Neural progenitor cell (in vitro differentiated cells): Measurements from ENCODE around the gene PRX. TPM values are rescaled to one million over a fixed set of nuclear protein-coding genes. Genes with fewer than 3 reads are reported as not detected.

Experiments used
- DNase-seq: peaks from one replicate; pipeline ENCODE4 v3.0.0-alpha.2; 2016; ENCODE audit warnings: low spot score
- H2AFZ ChIP-seq: fragments of 200-600 bp; sonication (generic); replicated peaks from 2 replicates; pipeline ENCODE4 v1.6.1; 2016; ENCODE audit warnings: antibody characterized with exemption
- H3F3A ChIP-seq: fragments of 200-600 bp; sonication (generic); 2 replicates; pipeline ENCODE4 v1.6.1; 2016; ENCODE audit warnings: antibody characterized with exemption, low read depth
- H3K27ac ChIP-seq: fragments of 200-600 bp; sonication (generic); 2 replicates; pipeline ENCODE4 v1.5.1; 2016; ENCODE audit warnings: mild to moderate bottlenecking
- H3K27me3 ChIP-seq: fragments of 200-600 bp; sonication (generic); 2 replicates; pipeline ENCODE4 v1.6.1; 2016; ENCODE audit warnings: mild to moderate bottlenecking, moderate library complexity
- H3K36me3 ChIP-seq: fragments of 200-600 bp; sonication (generic); 2 replicates; pipeline ENCODE4 v1.5.1; 2016
- H3K4me1 ChIP-seq: fragments of 200-600 bp; sonication (generic); 2 replicates; pipeline ENCODE4 v1.6.1; 2016; ENCODE audit warnings: mixed run types
- H3K4me2 ChIP-seq: fragments of 200-600 bp; sonication (generic); 2 replicates; pipeline ENCODE4 v1.6.1; 2016
- H3K4me3 ChIP-seq: fragments of 200-600 bp; sonication (generic); 2 replicates; pipeline ENCODE4 v1.5.1; 2016
- H3K79me2 ChIP-seq: fragments of 200-600 bp; sonication (generic); 2 replicates; pipeline ENCODE4 v1.6.1; 2016; ENCODE audit warnings: low read depth
- H3K9ac ChIP-seq: fragments of 200-600 bp; sonication (generic); 2 replicates; pipeline ENCODE4 v1.6.1; 2016
- H3K9me3 ChIP-seq: fragments of 200-600 bp; sonication (generic); 2 replicates; pipeline ENCODE4 v1.5.1; 2016; ENCODE audit warnings: low read depth
- H4K20me1 ChIP-seq: fragments of 200-600 bp; sonication (generic); 2 replicates; pipeline ENCODE4 v1.6.1; 2016; ENCODE audit warnings: low read depth
- H3K27ac Mint-ChIP-seq: 3 replicates; pipeline ENCODE4 v1.8.0; 2021; ENCODE audit warnings: mixed read lengths
- H3K27me3 Mint-ChIP-seq: 2 replicates; pipeline ENCODE4 v1.8.0; 2022; ENCODE audit warnings: low read depth, mild to moderate bottlenecking, inconsistent platforms, moderate library complexity, mixed read lengths; ENCODE audit not compliant: insufficient read depth
- H3K36me3 Mint-ChIP-seq: 3 replicates; pipeline ENCODE4 v1.8.0; 2021; ENCODE audit warnings: mixed read lengths
- H3K4me1 Mint-ChIP-seq: 3 replicates; pipeline ENCODE4 v1.8.0; 2021; ENCODE audit warnings: mixed read lengths
- H3K4me3 Mint-ChIP-seq: 3 replicates; pipeline ENCODE4 v1.8.0; 2021; ENCODE audit warnings: mild to moderate bottlenecking, moderate library complexity, mixed read lengths
- H3K9me3 Mint-ChIP-seq: 3 replicates; pipeline ENCODE4 v1.8.0; 2020; ENCODE audit warnings: mixed read lengths
- CTCF ChIP-seq: fragments of 200-600 bp; sonication (generic); IDR thresholded peaks from 2 replicates; pipeline ENCODE4 v1.5.1; 2017; ENCODE audit warnings: antibody characterized with exemption, mild to moderate bottlenecking
- EZH2 ChIP-seq: fragments of 200-600 bp; sonication (generic); IDR thresholded peaks from 2 replicates; pipeline ENCODE4 v1.6.1; 2017; ENCODE audit warnings: antibody characterized with exemption, mild to moderate bottlenecking, moderate library complexity
- EZH2phosphoT487 ChIP-seq: fragments of 200-600 bp; sonication (generic); IDR thresholded peaks from 2 replicates; pipeline ENCODE4 v1.6.1; 2017; ENCODE audit warnings: antibody characterized with exemption
- total RNA-seq: library from RNA; depleted of rRNA; stranded (reverse); fragments of >200 nt; gene quantifications from 2 replicates; pipeline ENCODE4 v1.2.3, GENCODE V29; 2015; ENCODE audit warnings: low replicate concordance

PRX gene
- total RNA-seq, 1 donor from 2014 or later, result 1.4 TPM

GRCh38 chr19:40388481-40388880, 24.7 kb downstream of the PRX start:
- H3F3A ChIP-seq, result no peaks in the 10 kb centered on the region
- no peak for DNase-seq
- no peaks in the 10 kb centered on the region for H3K36me3 Mint-ChIP-seq
- no peak overlapping the region for H3K4me3 Mint-ChIP-seq
- no peak overlapping the region for H3K27ac ChIP-seq
- no peak overlapping the region for H3K4me3 ChIP-seq
- no peak overlapping the region for H3K27ac Mint-ChIP-seq
- no peaks in the 10 kb centered on the region for H3K9me3 ChIP-seq
- no peak overlapping the region for H3K4me2 ChIP-seq
- H3K79me2 ChIP-seq, result no peaks in the 10 kb centered on the region
- H4K20me1 ChIP-seq, result no peaks in the 10 kb centered on the region
- no peak overlapping the region for H2AFZ ChIP-seq
- TF ChIP-seq EZH2 (no peak), EZH2phosphoT487 (no peak), CTCF (no peak)
- H3K27me3 ChIP-seq, result no peaks in the 10 kb centered on the region
- no peaks in the 10 kb centered on the region for H3K36me3 ChIP-seq
- H3K9me3 Mint-ChIP-seq, result no peaks in the 10 kb centered on the region
- peaks cover 9% of the 10 kb centered on the region for H3K27me3 Mint-ChIP-seq
- no peaks in the 10 kb centered on the region for H3K4me1 ChIP-seq
- H3K9ac ChIP-seq, result no peak overlapping the region
- peaks cover 5% of the 10 kb centered on the region for H3K4me1 Mint-ChIP-seq

DNA sequence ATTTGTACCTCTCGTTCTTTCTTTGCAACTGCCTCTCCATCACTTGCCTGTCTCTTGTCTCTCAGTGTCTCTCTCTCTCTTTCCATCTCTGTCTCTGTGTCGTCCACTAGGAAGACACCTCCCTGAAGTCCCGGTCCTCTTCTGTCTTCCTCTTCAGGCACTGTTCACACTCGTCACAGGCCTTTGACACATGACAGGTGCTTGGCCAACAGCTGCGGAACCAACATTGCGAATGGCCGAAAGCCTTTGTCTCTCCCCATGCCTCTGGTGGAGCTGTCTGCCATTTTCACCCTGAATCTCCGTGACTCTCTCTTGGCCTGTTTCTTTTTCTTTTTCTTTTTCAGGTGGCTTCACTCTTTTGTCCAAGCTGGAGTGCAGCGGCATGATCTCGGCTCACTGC, 26.0 kb downstream of the PRX start:
- no peak for DNase-seq
- no peaks in the 10 kb centered on the region for H3K36me3 ChIP-seq
- H3K27me3 Mint-ChIP-seq, result peaks cover 7% of the 10 kb centered on the region
- H2AFZ ChIP-seq, result no peak overlapping the region
- no peaks in the 10 kb centered on the region for H3K9me3 Mint-ChIP-seq
- H3K4me3 ChIP-seq, result no peak overlapping the region
- H3K9ac ChIP-seq, result no peak overlapping the region
- peaks cover 3% of the 10 kb centered on the region for H3K4me1 Mint-ChIP-seq
- H3K27ac Mint-ChIP-seq, result no peak overlapping the region
- H3K27me3 ChIP-seq, result no peaks in the 10 kb centered on the region
- no peaks in the 10 kb centered on the region for H3K4me1 ChIP-seq
- H3K9me3 ChIP-seq, result no peaks in the 10 kb centered on the region
- H3K79me2 ChIP-seq, result no peaks in the 10 kb centered on the region
- no peak for TF ChIP-seq CTCF
- no peak for TF ChIP-seq EZH2
- no peak for TF ChIP-seq EZH2phosphoT487
- H3K4me2 ChIP-seq, result no peak overlapping the region
- H3F3A ChIP-seq, result no peaks in the 10 kb centered on the region
- H3K27ac ChIP-seq, result no peak overlapping the region
- no peaks in the 10 kb centered on the region for H3K36me3 Mint-ChIP-seq
- no peaks in the 10 kb centered on the region for H4K20me1 ChIP-seq
- H3K4me3 Mint-ChIP-seq, result no peak overlapping the region

- no peak for TF ChIP-seq CTCF
- TF ChIP-seq EZH2phosphoT487, result no peak
- no peak for TF ChIP-seq EZH2
- no peak overlapping the region for H3K27ac Mint-ChIP-seq
- H3K9ac ChIP-seq, result no peak overlapping the region
Measured at GRCh38 chr19:40383668-40384248, 29.4 kb downstream of the PRX start.

More at GRCh38 chr19:40383668-40384248, 29.4 kb downstream of the PRX start:
- Mint-ChIP-seq H3K27me3 (peaks cover 7% of the 10 kb centered on the region), H3K4me1 (peaks cover 3% of the 10 kb centered on the region), H3K4me3 (no peak overlapping the region), H3K36me3 (no peaks in the 10 kb centered on the region), H3K9me3 (no peaks in the 10 kb centered on the region)
- H3K9me3 ChIP-seq, result no peaks in the 10 kb centered on the region
- no peaks in the 10 kb centered on the region for H3K36me3 ChIP-seq
- no peak overlapping the region for H3K27ac ChIP-seq
- no peak overlapping the region for H3K4me3 ChIP-seq
- no peak for DNase-seq
- H3K4me2 ChIP-seq, result no peak overlapping the region
- H3K27me3 ChIP-seq, result no peaks in the 10 kb centered on the region
- no peaks in the 10 kb centered on the region for H3K79me2 ChIP-seq
- no peaks in the 10 kb centered on the region for H3K4me1 ChIP-seq
- H2AFZ ChIP-seq, result no peak overlapping the region
- no peaks in the 10 kb centered on the region for H4K20me1 ChIP-seq
- H3F3A ChIP-seq, result no peaks in the 10 kb centered on the region
